HG02885 (cell line): ENCODE measurements around the gene HBEGF.
"Not testable (repeated sequence)": the region's sequence is repeated elsewhere in the genome, so short reads cannot be mapped to it uniquely, and the experiment has no call there.

Experiments used
- ATAC-seq: cut with Tn5 transposase; IDR thresholded peaks from one replicate; pipeline ENCODE4 v1.9.1; 2021; ENCODE audit warnings: mild to moderate bottlenecking; ENCODE audit not compliant: unreplicated experiment, poor library complexity

The HBEGF gene

GRCh38 chr5:140362311-140362710, 15.9 kb upstream of the HBEGF start:
- no peak for ATAC-seq

- no peak for ATAC-seq
Measured at GRCh38 chr5:140361901-140362300, 15.5 kb upstream of the HBEGF start.

GRCh38 chr5:140360681-140361479, 14.5 kb upstream of the HBEGF start:
- no peak for ATAC-seq

GRCh38 chr5:140360101-140360500, 13.7 kb upstream of the HBEGF start, which contains the start of gene SLC4A9:
SLC4A9 (plus strand) TSS chr5:140360194; CDS start chr5:140360237, 43 bp downstream.
- no peak for ATAC-seq

- no peak for ATAC-seq
Measured at GRCh38 chr5:140358738-140359310, 12.4 kb upstream of the HBEGF start.

GRCh38 chr5:140357726-140358093, 11.3 kb upstream of the HBEGF start:
- peak; percentile 96 for ATAC-seq

GRCh38 chr5:140356853-140357725, 10.7 kb upstream of the HBEGF start:
- peak; percentile 21 for ATAC-seq

GRCh38 chr5:140355546-140355945, 9.1 kb upstream of the HBEGF start:
- ATAC-seq: no peak

- ATAC-seq: peak; percentile 71
Measured at GRCh38 chr5:140351609-140352334, 5.4 kb upstream of the HBEGF start.

GRCh38 chr5:140349244-140349643, 2.8 kb upstream of the HBEGF start:
- no peak for ATAC-seq

GRCh38 chr5:140348104-140348503, 1.7 kb upstream of the HBEGF start:
- ATAC-seq: no peak

GRCh38 chr5:140347360-140347759, 957 bp upstream of the HBEGF start:
- ATAC-seq: no peak

GRCh38 chr5:140345919-140346347, 470 bp downstream of the HBEGF start:
- peak; percentile 12 for ATAC-seq

GRCh38 chr5:140344683-140345423, 1.6 kb downstream of the HBEGF start:
- ATAC-seq: no peak

- not testable (repeated sequence) for ATAC-seq
Measured at GRCh38 chr5:140343849-140344248, 2.6 kb downstream of the HBEGF start.

GRCh38 chr5:140342896-140343295, 3.5 kb downstream of the HBEGF start:
- ATAC-seq: no peak

GRCh38 chr5:140342287-140342686, 4.1 kb downstream of the HBEGF start:
- no peak for ATAC-seq

GRCh38 chr5:140341591-140341990, 4.8 kb downstream of the HBEGF start:
- no peak for ATAC-seq

GRCh38 chr5:140340605-140341121, 5.7 kb downstream of the HBEGF start:
- no peak for ATAC-seq
